Head of caudate nucleus (tissue), 42 donors: ENCODE data around the gene ZNF785.
A peak's percentile ranks its signal among the peaks of the same experiment; 100 is the strongest.
"Not testable (repeated sequence)": the region's sequence is repeated elsewhere in the genome, so short reads cannot be mapped to it uniquely, and the experiment has no call there.

ENCODE experiments used
- DNase-seq, 42 donors: peaks; one replicate each; pipeline versions ENCODE4 v3.0.0 to v3.0.0-alpha.2; 2020 to 2021; ENCODE audit warnings: mixed read lengths in 7 of 42
- intact Hi-C: fragments of 100-400 bp; cut with DNase I; formaldehyde crosslinking; loops from one replicate; pipeline ENCODE4 v1.15.0; 2022

Gene ZNF785

DNA sequence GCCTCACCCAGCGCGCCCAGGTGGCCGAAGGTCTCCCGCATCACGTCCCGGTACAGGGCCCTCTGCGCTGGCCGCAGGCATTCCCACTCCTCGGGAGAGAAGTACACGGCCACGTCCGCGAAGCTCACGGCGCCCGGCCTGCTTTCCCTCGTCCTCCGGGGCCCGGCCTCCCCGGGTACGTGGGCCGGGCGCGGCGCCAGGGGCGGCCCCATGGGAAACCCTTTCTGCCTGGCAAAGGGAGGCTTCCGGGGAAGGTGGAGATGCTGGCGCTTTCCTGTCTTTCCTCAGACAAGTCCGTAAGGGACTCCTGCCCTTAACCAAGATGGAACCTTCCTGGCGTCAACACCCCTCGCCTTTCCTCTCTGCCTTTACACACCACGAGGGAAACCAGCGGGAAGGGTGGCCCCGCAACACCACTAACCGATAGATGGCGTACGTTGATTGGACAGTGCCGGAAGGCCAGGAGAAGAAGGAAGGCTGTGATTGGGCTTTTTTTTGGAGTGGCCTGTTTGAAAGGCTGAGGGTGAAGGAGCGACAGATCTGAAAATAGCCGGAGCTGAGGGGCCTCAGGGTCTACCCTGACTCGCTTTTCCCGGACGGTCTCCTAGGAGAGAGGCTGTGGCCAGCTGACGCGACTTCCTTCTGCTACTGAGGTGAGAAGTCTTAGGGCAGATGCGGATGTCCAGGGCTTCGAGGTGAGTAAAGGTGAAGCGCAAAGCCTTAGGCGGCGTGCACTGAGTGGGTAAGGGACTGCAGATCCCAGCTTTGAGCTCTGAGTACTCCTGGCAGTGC, at the start of gene ZNF785:
TSS of gene ZNF785 (minus strand) at position 298 of the 792 bp plus-strand sequence. CDS start at position 212, 86 bp downstream.
- intact Hi-C loops, result no loop called here
- DNase-seq, result peak; percentile 90 to 99 (median 97)

GRCh38 chr16:30633526-30633925, 48.0 kb upstream of the ZNF785 start:
- intact Hi-C loops, result no loop called here
- no peak for DNase-seq

DNA sequence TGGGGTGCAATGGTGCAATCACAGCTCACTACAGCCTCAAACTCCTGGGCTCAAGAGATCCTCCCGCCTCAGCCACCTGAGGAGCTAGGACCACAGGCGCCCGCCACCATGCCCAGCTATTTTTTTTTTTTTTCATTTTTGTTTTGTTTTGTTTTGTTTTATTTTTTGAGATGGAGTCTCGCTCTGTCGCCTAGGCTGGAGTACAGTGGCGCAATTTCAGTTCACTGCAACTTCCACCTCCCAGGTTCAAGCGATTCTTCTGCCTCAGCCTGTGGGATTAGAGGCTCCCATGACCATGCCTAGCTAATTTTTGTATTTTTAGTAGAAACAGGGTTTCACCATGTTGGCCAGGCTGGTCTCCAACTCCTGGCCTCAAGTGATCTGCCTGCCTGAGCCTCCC, 47.0 kb upstream of the ZNF785 start:
- intact Hi-C loops, DNase-seq: not testable (repeated sequence)

- intact Hi-C loops, result no loop called here
- peak; percentile 66 to 98 (median 91) for DNase-seq
Observed at GRCh38 chr16:30628628-30629540, 43.4 kb upstream of the ZNF785 start.

DNA sequence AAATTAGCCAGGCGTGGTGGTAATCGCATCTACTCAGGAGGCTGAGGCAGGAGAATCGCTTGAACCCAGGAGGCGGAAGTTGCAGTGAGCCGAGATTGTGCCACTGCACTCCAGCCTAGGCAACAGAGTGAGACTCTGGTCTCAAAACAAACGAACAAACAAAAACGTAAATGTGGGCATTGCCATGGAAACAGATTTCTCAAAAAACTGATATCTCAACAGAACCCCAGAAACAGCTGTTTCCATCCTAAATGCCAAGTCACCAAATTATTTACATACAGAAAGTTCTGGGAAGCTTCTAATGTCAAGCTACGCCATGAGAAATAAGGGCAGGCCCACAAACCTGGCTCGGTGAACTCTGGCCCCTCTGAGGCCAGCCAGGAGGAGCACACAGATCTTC, 40.7 kb upstream of the ZNF785 start:
- no peak for DNase-seq
- intact Hi-C loops, result no loop called here

- intact Hi-C loops, result no loop called here
- DNase-seq, result no peak
Observed at GRCh38 chr16:30623536-30624283, 38.2 kb upstream of the ZNF785 start.

GRCh38 chr16:30622455-30623032, 37.0 kb upstream of the ZNF785 start:
- intact Hi-C loops, result no loop called here
- no peak for DNase-seq

GRCh38 chr16:30621765-30622164, 36.3 kb upstream of the ZNF785 start:
- DNase-seq, result no peak
- intact Hi-C loops, result no loop called here

DNA sequence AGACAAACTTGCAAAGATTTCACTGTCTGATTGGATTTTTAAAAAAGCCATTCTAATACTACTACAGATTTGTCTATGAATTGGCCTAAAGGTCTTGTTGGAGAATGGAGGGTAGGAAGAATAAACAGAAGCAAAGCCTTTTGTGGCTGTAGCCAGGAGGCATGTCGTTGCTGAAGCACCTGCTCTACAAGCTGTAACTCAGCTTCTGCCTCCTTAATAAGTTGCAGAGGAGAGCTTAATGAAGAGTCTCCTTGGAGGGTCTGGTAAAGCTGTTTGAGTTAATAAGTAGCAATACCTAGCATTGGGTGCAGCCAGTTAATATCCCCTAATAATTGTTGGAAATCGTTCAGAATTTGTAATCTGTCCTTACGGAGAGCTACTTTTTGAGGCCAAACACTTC, 34.7 kb upstream of the ZNF785 start:
- intact Hi-C loops, result no loop called here
- no peak for DNase-seq

DNA sequence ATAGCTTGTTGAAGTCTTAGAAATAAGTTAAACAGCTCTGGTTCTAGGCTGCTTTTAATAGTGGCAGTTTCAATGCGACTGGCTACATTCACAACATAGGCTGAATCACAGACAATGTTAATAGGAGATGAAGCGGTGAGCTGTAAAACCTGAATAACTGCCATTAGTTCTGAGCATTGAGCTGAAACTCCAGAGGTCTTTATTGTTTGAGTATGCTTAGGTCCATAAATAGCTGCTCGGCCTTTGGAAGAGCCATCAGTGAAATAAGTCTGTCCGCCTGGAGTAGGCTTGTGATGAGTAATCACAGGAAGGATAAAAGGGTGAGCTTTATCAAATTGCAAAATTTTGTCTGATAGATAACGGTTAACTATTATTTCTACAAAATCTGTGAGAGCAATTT, 34.1 kb upstream of the ZNF785 start:
- intact Hi-C loops, result no loop called here

GRCh38 chr16:30619202-30619601, 33.7 kb upstream of the ZNF785 start:
- DNase-seq, result no peak

More for the DNA sequence above, 34.1 kb upstream of the ZNF785 start:
- DNase-seq, result no peak

GRCh38 chr16:30615358-30616091, 30.0 kb upstream of the ZNF785 start:
- intact Hi-C loops, result no loop called here
- peak in 34 of 42 donors; percentile 20 to 77 (median 48) for DNase-seq

More at GRCh38 chr16:30619202-30619601, 33.7 kb upstream of the ZNF785 start:
- intact Hi-C loops, result no loop called here

DNA sequence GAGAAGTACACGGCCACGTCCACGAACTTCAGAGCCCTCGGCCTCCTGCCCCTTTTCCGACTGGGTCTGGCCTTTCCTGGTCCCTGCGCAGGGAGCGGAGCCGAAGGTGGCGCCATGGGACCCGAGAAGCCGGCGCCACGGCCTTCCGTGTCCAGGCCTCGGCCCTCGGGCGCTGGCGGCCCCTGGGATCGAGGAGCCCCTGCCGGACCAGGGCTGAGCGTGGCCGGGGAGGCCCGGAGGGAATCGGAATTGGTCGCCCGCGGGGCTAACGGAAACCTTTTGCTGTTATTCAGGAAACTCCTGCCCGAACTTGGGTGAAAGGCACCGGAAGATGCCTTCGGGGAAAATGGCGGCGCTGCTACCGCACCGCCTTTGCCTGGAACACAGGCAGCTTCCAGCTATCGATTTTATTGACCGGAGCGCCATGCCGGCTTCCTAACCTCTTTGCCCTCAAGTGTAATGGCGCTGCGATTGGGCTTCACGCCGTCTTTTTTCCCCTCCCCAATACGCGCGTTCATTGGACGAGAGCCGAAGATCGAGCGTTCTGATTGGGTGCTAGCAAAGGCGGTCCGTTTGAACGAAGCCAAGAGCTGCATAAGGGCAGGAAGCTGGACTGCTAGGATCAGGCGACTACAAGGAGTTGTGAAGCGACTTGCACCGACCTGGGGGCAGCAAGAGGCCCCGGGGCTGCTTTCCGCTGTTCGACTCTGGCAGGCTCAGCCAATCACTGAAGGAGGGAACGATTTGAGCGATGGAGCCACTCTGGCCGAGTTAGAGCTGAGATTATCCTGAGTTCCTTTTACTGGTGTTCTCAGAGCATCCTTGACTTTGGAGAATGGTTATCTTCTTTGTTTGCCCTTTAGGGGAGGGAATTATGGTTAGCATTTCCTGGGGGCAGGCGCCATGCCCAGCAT, 24.7 kb upstream of the ZNF785 start, which contains the start of gene ZNF689:
TSS of gene ZNF689 (minus strand) at position 464 of the 914 bp plus-strand sequence. CDS start at position 116, 348 bp downstream.
- DNase-seq, result peak; percentile 91 to 99 (median 97)
- intact Hi-C loops, result loop anchor here (10.0 kb wide), 1 partner anchor 45 kb away; the partner anchor contains the start of genes FBRS and PRR14

DNA sequence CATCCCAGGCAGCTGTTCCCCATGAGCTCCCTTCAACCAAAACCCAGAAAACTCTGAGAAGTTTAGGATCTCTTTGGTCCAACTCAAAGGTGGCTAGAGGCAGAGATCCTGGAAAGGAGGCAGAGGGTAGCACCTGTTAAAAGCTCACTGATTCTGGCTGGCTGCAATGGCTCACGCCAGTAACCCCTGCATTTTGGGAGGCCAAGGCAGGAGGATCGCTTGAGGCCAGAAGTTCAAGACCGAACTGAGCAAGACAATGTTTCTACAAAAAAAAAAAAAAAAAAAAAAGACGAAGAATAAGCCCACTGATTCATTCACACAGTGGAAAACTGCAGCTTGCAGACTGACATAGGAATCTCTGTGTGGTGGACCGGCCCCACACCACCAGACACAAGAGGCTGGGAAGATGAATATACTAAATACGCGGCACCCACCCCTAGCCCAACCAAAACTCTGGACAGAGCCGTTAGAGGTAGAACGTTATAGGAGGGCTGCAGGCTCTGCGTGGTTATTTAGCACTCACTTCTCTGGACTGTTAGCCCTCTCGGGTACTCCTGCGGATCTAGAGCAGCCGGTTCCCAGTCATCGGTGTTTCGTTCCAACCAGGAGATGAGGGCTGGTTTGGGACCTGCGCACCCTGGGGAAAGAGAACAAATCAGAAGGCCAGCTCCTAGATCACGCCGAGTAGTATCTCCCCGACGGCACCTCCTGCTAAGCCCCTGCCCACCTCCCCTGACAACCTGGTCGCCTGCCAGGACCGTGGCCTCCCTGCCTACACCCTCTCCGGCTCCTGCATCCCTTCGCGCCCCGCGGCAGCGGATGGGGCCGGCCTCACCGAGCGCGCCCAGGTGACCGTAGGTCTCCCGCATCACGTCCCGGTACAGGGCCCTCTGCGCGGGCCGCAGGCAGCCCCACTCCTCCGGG, 23.8 kb upstream of the ZNF785 start:
- intact Hi-C loops, result loop anchor here (10.0 kb wide), 1 partner anchor 46 kb away; the partner anchor contains the start of genes FBRS and PRR14
- DNase-seq, result peak in 40 of 42 donors; percentile 13 to 73 (median 56)

DNA sequence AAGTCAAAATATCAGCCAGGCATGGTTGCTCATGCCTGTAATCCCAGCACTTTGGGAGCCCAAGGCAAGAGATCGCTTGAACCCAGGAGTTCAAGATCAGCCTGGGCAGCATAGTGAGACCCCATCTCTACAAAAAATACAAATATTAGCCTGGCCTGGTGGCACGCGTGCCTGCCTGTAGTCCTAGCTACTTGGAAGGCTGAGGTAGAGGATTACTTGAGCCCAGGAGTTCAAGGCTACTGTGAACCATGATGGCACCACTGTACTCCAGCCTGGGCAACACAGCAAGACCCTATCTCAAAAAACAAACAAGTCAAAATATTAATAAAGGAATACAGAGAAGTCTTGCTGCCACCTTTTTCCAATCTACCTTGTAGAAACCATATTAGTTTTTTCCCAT, 20.5 kb upstream of the ZNF785 start:
- no peak for DNase-seq
- intact Hi-C loops, result loop anchor here (10.0 kb wide), 1 partner anchor 49 kb away; the partner anchor contains the start of genes FBRS and PRR14
